Common myeloid progenitor, CD34-positive (primary cell): ENCODE data around the gene PRIM1.

ENCODE experiments used
- CTCF ChIA-PET: fragments of 350-600 bp; sonication (Branson Sonifier 250); formaldehyde crosslinking; loops from one replicate; lab custom pipeline; 2021; ENCODE audit warnings: antibody characterized with exemption; lab: Charles Lee
- POLR2A ChIA-PET: fragments of 350-600 bp; sonication (Branson Sonifier 250); formaldehyde crosslinking; loops from one replicate; lab custom pipeline; 2021; ENCODE audit warnings: antibody characterized with exemption; lab: Charles Lee
- DNase-seq, 3 donors: peaks; one replicate each; pipeline versions ENCODE4 v3.0.0 to v3.0.0-alpha.2; 2013
- H3K27ac ChIP-seq, 2 experiments: 1 replicate in 1 of 2; 2 replicates in 1 of 2; pipeline ENCODE4 v1.7.0; 2013; ENCODE audit warnings: inconsistent platforms in 2 of 2, low read length in 2 of 2, mild to moderate bottlenecking in 2 of 2, low read depth in 1 of 2, moderate library complexity in 1 of 2; ENCODE audit not compliant: severe bottlenecking in 2 of 2, insufficient read depth in 1 of 2, poor library complexity in 1 of 2
- H3K27me3 ChIP-seq, 5 experiments: replicated peaks in 2 of 5; 1 replicate in 3 of 5; 2 replicates in 2 of 5; pipeline versions ENCODE4 v1.6.1 to v1.7.0; 2013; ENCODE audit warnings: low read length in 4 of 5, mild to moderate bottlenecking in 2 of 5, moderate library complexity in 2 of 5, inconsistent platforms in 1 of 5; ENCODE audit not compliant: insufficient read depth in 5 of 5, control insufficient read depth in 4 of 5
- H3K36me3 ChIP-seq, 4 experiments: 1 replicate in 2 of 4; 2 replicates in 2 of 4; pipeline versions ENCODE4 v1.6.1 to v1.7.0; 2013; ENCODE audit warnings: low read length in 3 of 4, control low read depth in 1 of 4, mild to moderate bottlenecking in 1 of 4; ENCODE audit not compliant: control insufficient read depth in 4 of 4, insufficient read depth in 4 of 4
- H3K4me1 ChIP-seq, 4 experiments: 1 replicate in 3 of 4; 2 replicates in 1 of 4; pipeline versions ENCODE4 v1.6.1 to v1.7.1; 2013; ENCODE audit warnings: low read length in 3 of 4, mild to moderate bottlenecking in 3 of 4, control low read depth in 1 of 4, inconsistent platforms in 1 of 4, moderate library complexity in 1 of 4; ENCODE audit not compliant: control insufficient read depth in 4 of 4, insufficient read depth in 4 of 4; ENCODE audit errors: control extremely low read depth in 1 of 4
- H3K4me3 ChIP-seq, 7 experiments: 1 replicate in 4 of 7; 2 replicates in 3 of 7; pipeline versions ENCODE4 v1.5.1 to v1.7.0; 2013; ENCODE audit warnings: mild to moderate bottlenecking in 7 of 7, low read length in 6 of 7, moderate library complexity in 6 of 7, inconsistent platforms in 2 of 7, low read depth in 2 of 7, control low read depth in 1 of 7; ENCODE audit not compliant: insufficient read depth in 4 of 7, control insufficient read depth in 1 of 7; ENCODE audit errors: extremely low read depth in 1 of 7
- H3K9me3 ChIP-seq, 5 experiments: 1 replicate in 4 of 5; 2 replicates in 1 of 5; pipeline versions ENCODE4 v1.6.1 to v1.7.1; 2013; ENCODE audit warnings: low read length in 4 of 5, mild to moderate bottlenecking in 2 of 5, inconsistent platforms in 1 of 5, low read depth in 1 of 5, moderate library complexity in 1 of 5; ENCODE audit not compliant: control insufficient read depth in 4 of 5, insufficient read depth in 2 of 5; ENCODE audit errors: control extremely low read depth in 1 of 5
- WGBS: methylation state at CpG from one replicate; pipeline ENCODE4 v1.1.5; 2013; ENCODE audit not compliant: insufficient coverage; 5-methylcytosine and 5-hydroxymethylcytosine counted together

PRIM1 gene

GRCh38 chr12:56724972-56725722 is 27.0 kb downstream of the PRIM1 start, which contains the start of gene NACA:
Gene NACA (minus strand): TSS chr12:56725299. CDS start chr12:56724521, 778 bp downstream.
- POLR2A ChIA-PET: interaction anchor here (0.6 to 1.4 kb wide), 8 partner anchors 9 to 387 kb away, joined by 3 to 9 read pairs (median 5); partner anchors contain the start of gene PTGES3
- peak; percentile 99 to 100 (median 99) for DNase-seq
- Histone ChIP-seq H3K27ac (peak within 1 kb of the TSS; percentile 90 to 96), H3K4me1 (peaks cover 30 to 54% (median 51%) of the 10 kb centered on the region in 4 experiments), H3K36me3 (peaks cover 2 to 52% (median 10%) of the 10 kb centered on the region in 4 experiments), H3K9me3 (no peaks in the 10 kb centered on the region), H3K4me3 (peak within 1 kb of the TSS; percentile 78 to 100 (median 97)), H3K27me3 (no peaks in the 10 kb centered on the region)
- WGBS: 0% methylated on average over 43 of the region's 46 CpGs
- CTCF ChIA-PET: interaction anchor here (0.6 to 3.1 kb wide), 5 partner anchors 12 to 89 kb away, joined by 3 to 8 read pairs (median 5); no protein-coding TSS in a partner anchor

- Histone ChIP-seq H3K36me3 (peaks cover 2 to 52% (median 13%) of the 10 kb centered on the region in 4 experiments), H3K4me3 (peak overlapping the region; percentile 78 to 100 (median 97)), H3K4me1 (peaks cover 35 to 59% (median 56%) of the 10 kb centered on the region in 4 experiments), H3K27me3 (no peaks in the 10 kb centered on the region), H3K27ac (peak overlapping the region; percentile 90 to 96), H3K9me3 (no peaks in the 10 kb centered on the region)
- POLR2A ChIA-PET: interaction anchor here (1.1 to 1.4 kb wide), 2 partner anchors 37 to 49 kb away, joined by 4 to 9 read pairs; partner anchors contain the start of gene PTGES3
- CTCF ChIA-PET: no interaction called here
- WGBS: 0% methylated on average over 5 of the region's 9 CpGs
- no peak for DNase-seq
These were observed 27.5 kb downstream of the PRIM1 start for GRCh38 chr12:56724701-56724971.

GRCh38 chr12:56723889-56724700 is 28.0 kb downstream of the PRIM1 start:
- ChIA-PET CTCF (interaction anchor here (1.1 to 1.8 kb wide), 3 partner anchors 35 to 87 kb away, joined by 3 to 4 read pairs (median 4); no protein-coding TSS in a partner anchor), POLR2A (interaction anchor here (0.7 to 1.1 kb wide), 2 partner anchors 48 to 302 kb away, joined by 4 read pairs; no protein-coding TSS in a partner anchor)
- Histone ChIP-seq H3K27ac (peak overlapping the region; percentile 90 to 96), H3K36me3 (peaks cover 2 to 55% (median 18%) of the 10 kb centered on the region in 4 experiments), H3K9me3 (no peaks in the 10 kb centered on the region), H3K4me1 (peaks cover 41 to 65% (median 61%) of the 10 kb centered on the region in 4 experiments), H3K4me3 (peak overlapping the region; percentile 78 to 100 (median 97)), H3K27me3 (no peaks in the 10 kb centered on the region)
- WGBS: 0% methylated on average over 12 of the region's 14 CpGs
- DNase-seq: peak in 2 of 3 donors; percentile 31 to 36

GRCh38 chr12:56723352-56723751 is 28.8 kb downstream of the PRIM1 start:
- Histone ChIP-seq H3K4me1 (peaks cover 46 to 72% (median 69%) of the 10 kb centered on the region in 4 experiments), H3K27me3 (no peaks in the 10 kb centered on the region), H3K9me3 (no peaks in the 10 kb centered on the region), H3K36me3 (peaks cover 5 to 60% (median 17%) of the 10 kb centered on the region in 4 experiments), H3K4me3 (peak overlapping the region in 6 of 7 experiments; percentile 86 to 100 (median 97)), H3K27ac (peak overlapping the region; percentile 90 to 96)
- 0% methylated on average over 1 of the region's 3 CpGs for WGBS
- CTCF ChIA-PET: interaction anchor here (1.1 to 1.8 kb wide), 3 partner anchors 34 to 87 kb away, joined by 3 to 4 read pairs (median 4); no protein-coding TSS in a partner anchor
- DNase-seq: no peak
- POLR2A ChIA-PET: no interaction called here

GRCh38 chr12:56722832-56723231 is 29.3 kb downstream of the PRIM1 start:
- ChIA-PET CTCF (interaction anchor here (1.1 to 1.8 kb wide), 3 partner anchors 34 to 86 kb away, joined by 3 to 4 read pairs (median 4); no protein-coding TSS in a partner anchor), POLR2A (no interaction called here)
- no peaks in the 10 kb centered on the region for H3K9me3 ChIP-seq
- no peak for DNase-seq
- peak overlapping the region; percentile 90 to 96 for H3K27ac ChIP-seq
- H3K4me1 ChIP-seq: peaks cover 46 to 76% (median 73%) of the 10 kb centered on the region in 4 experiments
- H3K27me3 ChIP-seq: no peaks in the 10 kb centered on the region
- peak overlapping the region in 4 of 7 experiments; percentile 86 to 100 (median 96) for H3K4me3 ChIP-seq
- peaks cover 5 to 60% (median 17%) of the 10 kb centered on the region in 4 experiments for H3K36me3 ChIP-seq
- whole genome bisulfite sequencing: no CpG with 5 or more reads among the region's 4 CpGs

- ChIA-PET POLR2A (no interaction called here), CTCF (interaction anchor here (0.7 to 1.1 kb wide), 2 partner anchors 31 to 83 kb away, joined by 3 read pairs; no protein-coding TSS in a partner anchor)
- DNase-seq: no peak
- Histone ChIP-seq H3K9me3 (no peaks in the 10 kb centered on the region), H3K4me3 (peak overlapping the region in 5 of 7 experiments; percentile 21 to 96 (median 50)), H3K4me1 (peaks cover 46 to 86% (median 82%) of the 10 kb centered on the region in 4 experiments), H3K27ac (peak overlapping the region; percentile 35 to 62), H3K36me3 (peaks cover 5 to 65% (median 17%) of the 10 kb centered on the region in 4 experiments), H3K27me3 (no peaks in the 10 kb centered on the region)
- 80% methylated on average over 1 of the region's 2 CpGs for WGBS
These were observed 30.4 kb downstream of the PRIM1 start for GRCh38 chr12:56721721-56722120.
